ENCODE results near the gene HLA-DQA1.

HLA-DQA1 gene

GRCh38 chr6:32659856-32660595, 22.8 kb downstream of the HLA-DQA1 start:
- Histone ChIP-seq H3K27ac (ENCODE audit: low read depth, low read length) (no peak overlapping the region), H3K4me1 (ENCODE audit: control insufficient read depth, insufficient read depth, low read length) (peaks cover 23% of the 10 kb centered on the region), H3K36me3 (ENCODE audit: control insufficient read depth, insufficient read depth, low read length) (0 out of 2 replicates have a peak, but pooled peaks cover 5% of the 10 kb centered on the region), H3K27me3 (ENCODE audit: control insufficient read depth, insufficient read depth, low read length) (peaks cover 17% of the 10 kb centered on the region; the same call in 1 of the 2 replicates), H3K4me3 (ENCODE audit: low read depth, low read length) (no peak overlapping the region), H3K9me3 (ENCODE audit: control insufficient read depth, insufficient read depth, low read length) (no peaks in the 10 kb centered on the region), H3K9ac (ENCODE audit: low read depth, low read length) (no peak overlapping the region)

GRCh38 chr6:32662099-32662498, 24.9 kb downstream of the HLA-DQA1 start:
- H3K9ac ChIP-seq (ENCODE audit: low read depth, low read length), result no peak overlapping the region
- H3K9me3 ChIP-seq (ENCODE audit: control insufficient read depth, insufficient read depth, low read length), result no peaks in the 10 kb centered on the region
- peaks cover 15% of the 10 kb centered on the region for H3K4me1 ChIP-seq (ENCODE audit: control insufficient read depth, insufficient read depth, low read length)
- H3K36me3 ChIP-seq (ENCODE audit: control insufficient read depth, insufficient read depth, low read length), result 0 out of 2 replicates have a peak, but pooled peaks cover 5% of the 10 kb centered on the region
- no peak overlapping the region for H3K4me3 ChIP-seq (ENCODE audit: low read depth, low read length)
- H3K27ac ChIP-seq (ENCODE audit: low read depth, low read length), result no peak overlapping the region
- H3K27me3 ChIP-seq (ENCODE audit: control insufficient read depth, insufficient read depth, low read length), result peaks cover 30% of the 10 kb centered on the region

GRCh38 chr6:32662836-32663235, 25.6 kb downstream of the HLA-DQA1 start:
- H3K4me1 ChIP-seq (ENCODE audit: control insufficient read depth, insufficient read depth, low read length), result peaks cover 9% of the 10 kb centered on the region
- H3K9me3 ChIP-seq (ENCODE audit: control insufficient read depth, insufficient read depth, low read length), result no peaks in the 10 kb centered on the region
- H3K9ac ChIP-seq (ENCODE audit: low read depth, low read length), result no peak overlapping the region
- 0 out of 2 replicates have a peak, but pooled peaks cover 5% of the 10 kb centered on the region for H3K36me3 ChIP-seq (ENCODE audit: control insufficient read depth, insufficient read depth, low read length)
- no peak overlapping the region for H3K4me3 ChIP-seq (ENCODE audit: low read depth, low read length)
- peaks cover 30% of the 10 kb centered on the region for H3K27me3 ChIP-seq (ENCODE audit: control insufficient read depth, insufficient read depth, low read length)
- H3K27ac ChIP-seq (ENCODE audit: low read depth, low read length), result no peak overlapping the region

GRCh38 chr6:32664354-32664753, 27.1 kb downstream of the HLA-DQA1 start:
- no peak overlapping the region for H3K27ac ChIP-seq (ENCODE audit: low read depth, low read length)
- no peak overlapping the region for H3K9ac ChIP-seq (ENCODE audit: low read depth, low read length)
- H3K9me3 ChIP-seq (ENCODE audit: control insufficient read depth, insufficient read depth, low read length), result no peaks in the 10 kb centered on the region
- H3K36me3 ChIP-seq (ENCODE audit: control insufficient read depth, insufficient read depth, low read length), result 0 out of 2 replicates have a peak, but pooled peaks cover 5% of the 10 kb centered on the region
- H3K4me1 ChIP-seq (ENCODE audit: control insufficient read depth, insufficient read depth, low read length), result peaks cover 10% of the 10 kb centered on the region
- peak overlapping the region; percentile 77; the same call in 1 of the 2 replicates for H3K4me3 ChIP-seq (ENCODE audit: low read depth, low read length)
- H3K27me3 ChIP-seq (ENCODE audit: control insufficient read depth, insufficient read depth, low read length), result peaks cover 30% of the 10 kb centered on the region

GRCh38 chr6:32664827-32665362, 27.7 kb downstream of the HLA-DQA1 start:
- H3K4me1 ChIP-seq (ENCODE audit: control insufficient read depth, insufficient read depth, low read length), result peaks cover 10% of the 10 kb centered on the region
- H3K36me3 ChIP-seq (ENCODE audit: control insufficient read depth, insufficient read depth, low read length), result 0 out of 2 replicates have a peak, but pooled peaks cover 5% of the 10 kb centered on the region
- no peaks in the 10 kb centered on the region for H3K9me3 ChIP-seq (ENCODE audit: control insufficient read depth, insufficient read depth, low read length)
- H3K9ac ChIP-seq (ENCODE audit: low read depth, low read length), result no peak overlapping the region
- no peak overlapping the region for H3K27ac ChIP-seq (ENCODE audit: low read depth, low read length)
- peak overlapping the region; percentile 77; the same call in 1 of the 2 replicates for H3K4me3 ChIP-seq (ENCODE audit: low read depth, low read length)
- H3K27me3 ChIP-seq (ENCODE audit: control insufficient read depth, insufficient read depth, low read length), result peaks cover 30% of the 10 kb centered on the region

GRCh38 chr6:32665661-32666060, 28.5 kb downstream of the HLA-DQA1 start:
- peaks cover 10% of the 10 kb centered on the region for H3K4me1 ChIP-seq (ENCODE audit: control insufficient read depth, insufficient read depth, low read length)
- H3K36me3 ChIP-seq (ENCODE audit: control insufficient read depth, insufficient read depth, low read length), result 0 out of 2 replicates have a peak, but pooled peaks cover 5% of the 10 kb centered on the region
- H3K4me3 ChIP-seq (ENCODE audit: low read depth, low read length), result peak overlapping the region; percentile 77
- peaks cover 30% of the 10 kb centered on the region for H3K27me3 ChIP-seq (ENCODE audit: control insufficient read depth, insufficient read depth, low read length)
- H3K9ac ChIP-seq (ENCODE audit: low read depth, low read length), result no peak overlapping the region
- H3K9me3 ChIP-seq (ENCODE audit: control insufficient read depth, insufficient read depth, low read length), result no peaks in the 10 kb centered on the region
- no peak overlapping the region for H3K27ac ChIP-seq (ENCODE audit: low read depth, low read length)

- Histone ChIP-seq H3K36me3 (ENCODE audit: control insufficient read depth, insufficient read depth, low read length) (0 out of 2 replicates have a peak, but pooled peaks cover 4% of the 10 kb centered on the region), H3K9ac (ENCODE audit: low read depth, low read length) (no peak within 1 kb of the TSS), H3K27ac (ENCODE audit: low read depth, low read length) (no peak within 1 kb of the TSS), H3K4me1 (ENCODE audit: control insufficient read depth, insufficient read depth, low read length) (peaks cover 10% of the 10 kb centered on the region), H3K4me3 (ENCODE audit: low read depth, low read length) (peak within 1 kb of the TSS; percentile 77), H3K9me3 (ENCODE audit: control insufficient read depth, insufficient read depth, low read length) (no peaks in the 10 kb centered on the region; the same call in 1 of the 2 replicates), H3K27me3 (ENCODE audit: control insufficient read depth, insufficient read depth, low read length) (peaks cover 30% of the 10 kb centered on the region)
Observed at GRCh38 chr6:32666420-32667300, 29.5 kb downstream of the HLA-DQA1 start, which contains the start of gene HLA-DQB1. TSS of gene HLA-DQB1 (minus strand) at chr6:32666657. CDS start at chr6:32666607, 50 bp downstream.

- H3K4me3 ChIP-seq (ENCODE audit: low read depth, low read length), result no peak overlapping the region
- H3K9me3 ChIP-seq (ENCODE audit: control insufficient read depth, insufficient read depth, low read length), result peaks cover 6% of the 10 kb centered on the region; the same call in 1 of the 2 replicates
- H3K27ac ChIP-seq (ENCODE audit: low read depth, low read length), result no peak overlapping the region
Observed at GRCh38 chr6:32668226-32668747, 31.1 kb downstream of the HLA-DQA1 start.

GRCh38 chr6:32669240-32669639, 32.0 kb downstream of the HLA-DQA1 start:
- peaks cover 21% of the 10 kb centered on the region for H3K27me3 ChIP-seq (ENCODE audit: control insufficient read depth, insufficient read depth, low read length)
- H3K9me3 ChIP-seq (ENCODE audit: control insufficient read depth, insufficient read depth, low read length), result peaks cover 6% of the 10 kb centered on the region; the same call in 1 of the 2 replicates
- H3K4me1 ChIP-seq (ENCODE audit: control insufficient read depth, insufficient read depth, low read length), result peaks cover 10% of the 10 kb centered on the region
- no peak overlapping the region for H3K4me3 ChIP-seq (ENCODE audit: low read depth, low read length)
- no peaks in the 10 kb centered on the region for H3K36me3 ChIP-seq (ENCODE audit: control insufficient read depth, insufficient read depth, low read length)
- no peak overlapping the region for H3K9ac ChIP-seq (ENCODE audit: low read depth, low read length)
- no peak overlapping the region for H3K27ac ChIP-seq (ENCODE audit: low read depth, low read length)

More at GRCh38 chr6:32668226-32668747, 31.1 kb downstream of the HLA-DQA1 start:
- no peaks in the 10 kb centered on the region for H3K36me3 ChIP-seq (ENCODE audit: control insufficient read depth, insufficient read depth, low read length)
- peaks cover 10% of the 10 kb centered on the region for H3K4me1 ChIP-seq (ENCODE audit: control insufficient read depth, insufficient read depth, low read length)
- H3K27me3 ChIP-seq (ENCODE audit: control insufficient read depth, insufficient read depth, low read length), result peaks cover 30% of the 10 kb centered on the region
- H3K9ac ChIP-seq (ENCODE audit: low read depth, low read length), result no peak overlapping the region

- Histone ChIP-seq H3K27ac (ENCODE audit: low read depth, low read length) (no peak overlapping the region), H3K9ac (ENCODE audit: low read depth, low read length) (no peak overlapping the region), H3K9me3 (ENCODE audit: control insufficient read depth, insufficient read depth, low read length) (peaks cover 6% of the 10 kb centered on the region; the same call in 1 of the 2 replicates)
Observed at GRCh38 chr6:32669893-32670292, 32.7 kb downstream of the HLA-DQA1 start.

More at GRCh38 chr6:32669893-32670292, 32.7 kb downstream of the HLA-DQA1 start:
- Histone ChIP-seq H3K27me3 (ENCODE audit: control insufficient read depth, insufficient read depth, low read length) (peaks cover 14% of the 10 kb centered on the region), H3K36me3 (ENCODE audit: control insufficient read depth, insufficient read depth, low read length) (no peaks in the 10 kb centered on the region), H3K4me3 (ENCODE audit: low read depth, low read length) (no peak overlapping the region), H3K4me1 (ENCODE audit: control insufficient read depth, insufficient read depth, low read length) (peaks cover 10% of the 10 kb centered on the region)
